HG03039 (cell line): ENCODE data around the gene CLDN34.

Experiments
- ATAC-seq: cut with Tn5 transposase; IDR thresholded peaks from one replicate; pipeline ENCODE4 v1.9.1; 2021; ENCODE audit warnings: mild to moderate bottlenecking, moderate library complexity; ENCODE audit not compliant: unreplicated experiment

The CLDN34 gene, protein sequence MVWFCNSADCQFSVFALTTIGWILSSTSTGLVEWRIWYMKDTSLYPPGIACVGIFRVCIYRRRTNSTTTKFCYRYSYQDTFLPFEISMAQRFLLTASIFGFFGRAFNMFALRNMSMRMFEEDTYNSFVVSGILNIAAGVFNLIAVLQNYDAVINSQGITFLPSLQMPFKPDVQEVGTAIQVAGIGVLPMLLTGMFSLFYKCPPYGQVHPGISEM

DNA sequence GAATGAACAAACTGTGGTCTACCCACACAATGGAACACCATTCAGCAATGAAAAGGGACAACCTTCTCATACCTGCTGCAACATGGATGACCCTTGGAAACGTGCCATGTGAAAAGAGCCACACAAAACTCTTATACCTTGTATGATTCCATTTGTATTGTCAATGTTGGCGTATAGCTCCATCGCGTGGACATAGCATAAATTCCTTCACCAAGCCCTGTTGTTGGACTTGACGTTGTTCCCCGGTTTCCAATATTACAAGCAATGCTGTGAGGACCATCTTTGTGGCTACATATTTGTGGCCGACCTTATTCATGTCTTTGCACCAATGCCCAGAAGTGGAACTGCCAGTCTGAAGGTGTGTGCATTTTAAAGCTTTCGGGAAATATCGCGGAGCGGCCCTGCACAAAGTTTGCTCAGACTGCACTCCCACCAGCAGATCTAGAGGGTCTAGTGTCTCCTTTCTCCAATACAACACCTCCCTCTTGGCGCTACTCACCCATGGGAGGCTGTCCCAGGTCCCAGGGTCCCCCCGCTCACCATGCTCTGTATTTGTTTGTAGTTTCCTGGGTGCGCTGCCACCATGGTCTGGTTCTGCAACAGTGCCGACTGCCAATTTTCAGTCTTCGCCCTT is at the start of gene CLDN34:
Gene CLDN34, plus strand, starts transcription at position 584 of the 634 bp plus-strand sequence. Its CDS starts 0 bp downstream, at position 584.
- no peak for ATAC-seq

- ATAC-seq: no peak
These were observed 49.3 kb upstream of the CLDN34 start for GRCh38 chrX:9917861-9918260.

GRCh38 chrX:9919632-9920172 is 47.5 kb upstream of the CLDN34 start:
- ATAC-seq: no peak

GRCh38 chrX:9921407-9921806 is 45.8 kb upstream of the CLDN34 start:
- no peak for ATAC-seq

DNA sequence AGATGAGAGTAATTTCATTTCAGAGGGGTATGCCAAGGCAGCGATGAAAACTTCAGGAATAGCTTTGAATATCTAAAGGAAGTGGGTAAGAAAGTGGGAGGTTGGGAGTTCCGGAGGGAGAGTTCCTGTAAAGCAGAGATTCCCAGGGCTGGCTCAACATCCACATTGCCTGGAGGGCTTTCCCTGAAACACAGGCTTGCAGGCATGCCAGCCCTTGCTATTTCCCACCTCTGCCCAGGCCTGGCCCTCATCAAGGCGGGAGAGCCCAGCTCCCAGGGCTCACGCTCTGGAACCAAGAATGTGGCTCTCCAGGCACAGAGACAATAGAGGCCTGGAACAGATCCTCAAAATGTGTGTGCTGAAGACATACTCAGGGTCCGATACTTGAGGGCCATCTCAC is 43.8 kb upstream of the CLDN34 start:
- no peak for ATAC-seq

DNA sequence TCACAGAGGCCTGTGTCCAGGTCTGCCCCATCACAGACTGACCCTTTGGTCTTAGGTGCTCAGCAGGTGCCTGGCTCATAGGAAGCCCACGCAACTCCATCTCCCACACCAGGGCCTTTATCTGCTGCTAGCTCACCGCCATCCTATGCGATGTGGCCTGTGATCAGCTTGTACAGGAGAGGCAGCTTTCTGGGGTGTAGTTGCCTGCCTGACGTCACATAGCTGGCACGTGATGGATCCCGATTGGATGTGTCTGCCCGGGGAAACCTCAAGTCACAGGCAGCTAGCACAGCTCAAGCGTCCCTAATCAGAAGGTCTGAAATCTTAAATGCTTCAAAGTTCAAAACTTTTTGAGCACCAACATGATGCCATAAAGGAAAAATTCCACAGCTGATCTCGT is 41.2 kb upstream of the CLDN34 start:
- no peak for ATAC-seq

- no peak for ATAC-seq
These were observed 39.3 kb upstream of the CLDN34 start for GRCh38 chrX:9927698-9928482.

GRCh38 chrX:9935436-9935835 is 31.7 kb upstream of the CLDN34 start:
- ATAC-seq: no peak

- no peak for ATAC-seq
These were observed 29.4 kb upstream of the CLDN34 start for GRCh38 chrX:9937761-9938160.

DNA sequence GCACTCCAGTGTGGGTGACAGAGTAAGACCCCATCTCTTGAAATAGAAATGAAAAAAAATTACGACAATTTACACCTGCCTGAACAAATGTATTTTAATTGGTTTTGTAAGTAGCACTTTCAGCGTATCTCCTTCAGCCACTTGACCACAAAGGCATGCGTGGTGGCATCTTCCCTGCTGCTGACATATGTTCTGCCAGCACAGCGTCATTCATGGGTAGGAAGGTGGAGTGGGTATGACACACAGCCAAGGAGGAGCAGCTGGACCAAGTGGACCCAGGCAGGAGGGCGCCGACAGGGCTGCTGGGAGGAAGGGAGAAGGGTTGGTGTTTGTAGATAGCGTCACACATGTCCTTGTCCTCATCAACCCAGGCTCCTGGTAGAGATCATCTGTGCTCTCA is 28.6 kb upstream of the CLDN34 start:
- no peak for ATAC-seq

GRCh38 chrX:9940421-9940820 is 26.7 kb upstream of the CLDN34 start:
- ATAC-seq: no peak

- peak; percentile 90 for ATAC-seq
These were observed 25.1 kb upstream of the CLDN34 start for GRCh38 chrX:9942086-9942485.

DNA sequence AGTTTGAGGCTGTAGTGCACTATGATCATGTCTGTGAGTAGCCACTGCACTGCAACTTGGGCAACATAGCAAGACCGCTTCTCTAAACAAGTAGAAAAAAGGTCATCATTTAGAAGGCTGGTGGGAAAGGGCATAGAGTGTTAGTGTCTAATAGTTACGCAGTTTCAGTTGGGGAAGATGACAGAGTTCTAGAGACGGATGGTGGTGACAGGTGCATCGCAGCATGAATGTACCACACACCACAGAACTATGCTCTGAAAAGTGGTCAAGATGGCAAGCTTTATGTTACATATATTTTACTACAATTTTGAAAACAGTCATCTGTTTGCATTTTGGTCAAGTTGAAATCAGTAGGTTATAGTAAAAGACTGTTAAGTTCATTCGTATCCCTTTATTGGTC is 23.7 kb upstream of the CLDN34 start:
- ATAC-seq: no peak

DNA sequence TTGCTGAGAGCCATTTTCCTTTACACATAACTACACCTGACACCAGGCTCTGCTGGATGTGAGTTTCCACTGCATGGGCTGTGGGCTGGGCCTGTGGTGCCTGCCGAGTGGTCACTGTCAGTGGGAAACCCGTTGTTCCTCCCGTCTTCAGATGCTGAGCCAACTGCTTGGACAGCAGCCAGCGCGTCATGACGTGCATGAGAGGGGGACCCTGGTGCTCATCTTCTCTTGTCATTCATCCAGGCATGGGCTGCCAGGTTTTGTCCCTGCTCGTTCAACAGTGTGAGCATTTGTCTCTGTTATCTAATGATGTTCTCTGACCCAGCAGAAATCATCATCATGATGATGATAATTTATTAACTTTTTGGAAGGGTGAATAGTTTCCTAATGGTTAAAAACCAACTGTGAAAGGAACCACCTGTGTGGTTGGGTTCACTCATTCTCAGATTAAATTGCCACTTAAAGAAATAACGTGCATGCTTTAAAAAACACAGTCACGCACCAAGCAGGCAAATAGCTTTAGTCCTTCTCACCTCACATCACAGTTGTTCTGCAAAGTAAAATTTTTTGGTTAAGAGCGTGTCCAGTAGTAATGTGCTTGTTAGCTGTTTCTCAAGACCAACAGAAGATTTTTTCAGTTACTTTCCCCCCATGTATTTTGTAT is 19.9 kb upstream of the CLDN34 start:
- ATAC-seq: no peak

DNA sequence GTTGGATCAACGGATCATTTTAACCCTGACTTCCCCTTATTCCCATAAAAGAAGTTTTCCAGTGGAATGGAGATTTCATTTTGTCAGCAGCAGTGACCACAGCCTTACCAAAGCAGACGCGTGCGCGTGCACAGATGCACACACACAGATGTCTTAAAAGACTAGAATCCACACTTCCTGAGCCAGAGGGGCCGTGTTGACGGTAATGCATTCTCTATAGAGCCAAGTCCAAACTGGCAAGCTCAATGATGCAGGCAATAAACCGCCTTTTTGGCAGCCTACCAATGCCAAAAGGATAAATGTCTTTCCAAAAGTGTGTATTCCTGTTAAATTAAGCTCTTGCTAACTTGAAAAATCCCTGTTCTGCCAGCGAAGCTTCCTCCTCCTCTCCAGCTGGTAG is 18.8 kb upstream of the CLDN34 start:
- ATAC-seq: no peak

DNA sequence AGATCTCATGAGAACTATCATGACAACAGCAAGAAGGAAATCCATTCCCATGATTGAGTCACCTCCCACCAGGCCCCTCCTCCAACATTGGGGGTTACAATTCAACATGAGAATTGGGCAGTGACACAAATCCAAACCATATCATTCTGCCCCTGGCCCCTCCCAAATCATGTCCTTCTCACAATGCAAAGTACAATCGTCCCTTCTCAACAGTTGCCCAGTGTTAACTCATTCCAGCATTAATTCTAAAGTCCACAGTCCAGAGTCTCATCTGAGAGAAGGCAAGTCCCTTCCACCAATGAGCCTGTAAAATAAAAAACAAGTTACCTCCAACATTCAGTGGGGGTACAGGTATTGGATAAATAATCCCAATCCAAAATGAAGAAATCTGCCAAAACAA is 14.9 kb upstream of the CLDN34 start:
- no peak for ATAC-seq

DNA sequence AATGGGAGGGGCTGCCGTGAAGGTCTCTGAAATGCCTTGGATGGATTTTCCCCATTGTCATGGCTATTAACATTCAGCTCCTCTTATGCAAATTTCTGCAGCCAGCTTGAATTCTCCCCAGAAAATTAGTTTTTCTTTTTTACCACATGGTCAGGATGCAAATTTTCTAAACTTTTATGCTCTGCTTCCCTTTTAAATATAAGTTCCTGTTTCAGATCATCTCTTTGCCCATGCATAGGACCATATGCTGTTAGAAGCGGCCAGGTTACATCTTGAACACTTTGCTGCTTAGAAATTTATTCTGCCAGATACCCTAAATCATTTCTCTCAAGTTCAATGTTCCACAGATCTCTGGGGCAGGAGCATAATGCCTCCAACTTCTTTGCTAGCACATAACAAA is 13.8 kb upstream of the CLDN34 start:
- ATAC-seq: no peak

DNA sequence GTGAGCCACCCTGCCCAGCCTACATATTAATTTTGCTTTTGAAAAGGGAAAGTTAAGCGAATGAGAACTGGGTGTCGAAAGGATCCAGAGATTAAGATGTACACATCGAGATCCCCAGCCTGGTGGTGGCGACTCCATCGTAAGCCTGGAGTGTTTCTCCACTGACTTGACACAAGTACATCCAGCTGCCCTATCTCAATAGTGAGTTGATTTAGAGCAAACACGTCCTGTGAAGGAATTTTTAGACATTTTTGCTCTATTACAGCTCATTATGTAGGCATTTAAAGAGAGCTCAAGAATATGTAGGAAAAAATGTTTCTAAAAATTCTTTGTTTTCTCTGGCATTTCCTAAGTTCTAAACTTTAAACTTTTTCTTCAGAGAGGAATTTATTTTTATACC is 11.7 kb upstream of the CLDN34 start:
- ATAC-seq: no peak

DNA sequence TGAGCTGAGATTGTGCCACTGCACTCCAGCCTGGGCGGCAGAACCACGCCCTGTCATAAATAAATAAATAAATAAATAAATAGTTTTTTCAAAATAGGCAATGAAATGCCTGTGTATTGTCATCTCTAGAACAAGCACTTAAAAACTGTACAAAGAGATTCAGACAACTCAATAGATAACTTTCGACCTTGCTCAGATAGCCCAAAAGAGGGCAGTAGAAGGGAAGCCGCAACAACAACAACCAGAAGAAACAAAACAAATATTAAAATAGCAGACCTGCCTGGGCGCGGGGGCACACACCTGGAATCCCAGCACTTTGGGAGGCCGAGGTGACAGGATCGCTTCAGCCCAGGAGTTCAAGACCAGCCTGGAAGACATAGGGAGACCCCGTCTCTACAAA is 9.4 kb upstream of the CLDN34 start:
- ATAC-seq: no peak

DNA sequence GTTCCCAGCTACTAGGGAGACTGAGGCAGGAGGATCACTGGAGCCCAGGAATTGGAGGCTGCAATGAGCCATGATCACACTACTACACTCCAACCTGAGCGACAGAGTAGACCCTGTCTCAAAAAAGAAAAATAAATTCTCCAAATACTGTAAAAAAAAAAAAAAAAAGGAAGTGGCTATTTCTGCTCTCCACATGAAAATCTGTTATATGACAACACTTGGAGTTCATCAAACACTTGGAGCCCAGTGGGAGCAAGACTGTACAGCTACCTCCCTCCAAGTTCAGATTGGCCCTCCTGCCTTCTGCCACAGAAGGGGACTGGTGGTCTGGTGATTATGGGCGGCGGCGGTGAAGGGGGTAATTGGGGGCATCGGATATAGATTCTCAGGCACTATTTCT is 9.0 kb upstream of the CLDN34 start:
- no peak for ATAC-seq

- ATAC-seq: no peak
These were observed 5.4 kb upstream of the CLDN34 start for GRCh38 chrX:9961750-9962149.
